ENCODE results near the gene TRMT61A. TPM values are rescaled to one million over a fixed set of nuclear protein-coding genes. Genes with fewer than 3 reads are reported as not detected.

The TRMT61A gene
- total and polyA plus RNA-seq, 10 of the 15 experiments (the other 5 are each of a cell fraction or from before 2014, with no cell fraction given), result 0.11 to 21.9 (median 11.4) TPM

GRCh38 chr14:103546652-103547454, 17.9 kb downstream of the TRMT61A start (continued):
- TF ChIP-seq, protein P1, sequence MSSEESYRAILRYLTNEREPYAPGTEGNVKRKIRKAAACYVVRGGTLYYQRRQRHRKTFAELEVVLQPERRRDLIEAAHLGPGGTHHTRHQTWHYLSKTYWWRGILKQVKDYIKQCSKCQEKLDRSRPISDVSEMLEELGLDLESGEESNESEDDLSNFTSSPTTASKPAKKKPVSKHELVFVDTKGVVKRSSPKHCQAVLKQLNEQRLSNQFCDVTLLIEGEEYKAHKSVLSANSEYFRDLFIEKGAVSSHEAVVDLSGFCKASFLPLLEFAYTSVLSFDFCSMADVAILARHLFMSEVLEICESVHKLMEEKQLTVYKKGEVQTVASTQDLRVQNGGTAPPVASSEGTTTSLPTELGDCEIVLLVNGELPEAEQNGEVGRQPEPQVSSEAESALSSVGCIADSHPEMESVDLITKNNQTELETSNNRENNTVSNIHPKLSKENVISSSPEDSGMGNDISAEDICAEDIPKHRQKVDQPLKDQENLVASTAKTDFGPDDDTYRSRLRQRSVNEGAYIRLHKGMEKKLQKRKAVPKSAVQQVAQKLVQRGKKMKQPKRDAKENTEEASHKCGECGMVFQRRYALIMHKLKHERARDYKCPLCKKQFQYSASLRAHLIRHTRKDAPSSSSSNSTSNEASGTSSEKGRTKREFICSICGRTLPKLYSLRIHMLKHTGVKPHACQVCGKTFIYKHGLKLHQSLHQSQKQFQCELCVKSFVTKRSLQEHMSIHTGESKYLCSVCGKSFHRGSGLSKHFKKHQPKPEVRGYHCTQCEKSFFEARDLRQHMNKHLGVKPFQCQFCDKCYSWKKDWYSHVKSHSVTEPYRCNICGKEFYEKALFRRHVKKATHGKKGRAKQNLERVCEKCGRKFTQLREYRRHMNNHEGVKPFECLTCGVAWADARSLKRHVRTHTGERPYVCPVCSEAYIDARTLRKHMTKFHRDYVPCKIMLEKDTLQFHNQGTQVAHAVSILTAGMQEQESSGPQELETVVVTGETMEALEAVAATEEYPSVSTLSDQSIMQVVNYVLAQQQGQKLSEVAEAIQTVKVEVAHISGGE (CRISPR knock-in tag; IDR thresholded peaks at IDR 0.05), result no peak
- TF ChIP-seq RAD21 (IDR thresholded peaks at IDR 0.05; ENCODE audit: insufficient read depth, low read depth, low read length), result peak; percentile 93
- TF ChIP-seq IKZF2 (IDR thresholded peaks at IDR 0.05), result no peak
- TF ChIP-seq, protein P2, sequence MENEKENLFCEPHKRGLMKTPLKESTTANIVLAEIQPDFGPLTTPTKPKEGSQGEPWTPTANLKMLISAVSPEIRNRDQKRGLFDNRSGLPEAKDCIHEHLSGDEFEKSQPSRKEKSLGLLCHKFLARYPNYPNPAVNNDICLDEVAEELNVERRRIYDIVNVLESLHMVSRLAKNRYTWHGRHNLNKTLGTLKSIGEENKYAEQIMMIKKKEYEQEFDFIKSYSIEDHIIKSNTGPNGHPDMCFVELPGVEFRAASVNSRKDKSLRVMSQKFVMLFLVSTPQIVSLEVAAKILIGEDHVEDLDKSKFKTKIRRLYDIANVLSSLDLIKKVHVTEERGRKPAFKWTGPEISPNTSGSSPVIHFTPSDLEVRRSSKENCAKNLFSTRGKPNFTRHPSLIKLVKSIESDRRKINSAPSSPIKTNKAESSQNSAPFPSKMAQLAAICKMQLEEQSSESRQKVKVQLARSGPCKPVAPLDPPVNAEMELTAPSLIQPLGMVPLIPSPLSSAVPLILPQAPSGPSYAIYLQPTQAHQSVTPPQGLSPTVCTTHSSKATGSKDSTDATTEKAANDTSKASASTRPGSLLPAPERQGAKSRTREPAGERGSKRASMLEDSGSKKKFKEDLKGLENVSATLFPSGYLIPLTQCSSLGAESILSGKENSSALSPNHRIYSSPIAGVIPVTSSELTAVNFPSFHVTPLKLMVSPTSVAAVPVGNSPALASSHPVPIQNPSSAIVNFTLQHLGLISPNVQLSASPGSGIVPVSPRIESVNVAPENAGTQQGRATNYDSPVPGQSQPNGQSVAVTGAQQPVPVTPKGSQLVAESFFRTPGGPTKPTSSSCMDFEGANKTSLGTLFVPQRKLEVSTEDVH (IDR thresholded peaks at IDR 0.05; ENCODE audit: low read depth, partially characterized antibody), result no peak
- no peak for TF ChIP-seq ESRRA (IDR thresholded peaks at IDR 0.05; ENCODE audit: low read length)
- no peak for TF ChIP-seq IKZF1 (conservative IDR thresholded peaks at IDR 0.05)
- no peak for TF ChIP-seq SPI1 (IDR thresholded peaks at IDR 0.05; ENCODE audit: borderline replicate concordance, insufficient read depth, low read depth, low read length)
- TF ChIP-seq CEBPB (IDR thresholded peaks at IDR 0.05; ENCODE audit: borderline replicate concordance in 1 of 2, low read depth in 2 of 2, low read length in 2 of 2), result no peak
- no peak for TF ChIP-seq CBX5 (IDR thresholded peaks at IDR 0.05; ENCODE audit: low read depth)
- TF ChIP-seq, protein P3, sequence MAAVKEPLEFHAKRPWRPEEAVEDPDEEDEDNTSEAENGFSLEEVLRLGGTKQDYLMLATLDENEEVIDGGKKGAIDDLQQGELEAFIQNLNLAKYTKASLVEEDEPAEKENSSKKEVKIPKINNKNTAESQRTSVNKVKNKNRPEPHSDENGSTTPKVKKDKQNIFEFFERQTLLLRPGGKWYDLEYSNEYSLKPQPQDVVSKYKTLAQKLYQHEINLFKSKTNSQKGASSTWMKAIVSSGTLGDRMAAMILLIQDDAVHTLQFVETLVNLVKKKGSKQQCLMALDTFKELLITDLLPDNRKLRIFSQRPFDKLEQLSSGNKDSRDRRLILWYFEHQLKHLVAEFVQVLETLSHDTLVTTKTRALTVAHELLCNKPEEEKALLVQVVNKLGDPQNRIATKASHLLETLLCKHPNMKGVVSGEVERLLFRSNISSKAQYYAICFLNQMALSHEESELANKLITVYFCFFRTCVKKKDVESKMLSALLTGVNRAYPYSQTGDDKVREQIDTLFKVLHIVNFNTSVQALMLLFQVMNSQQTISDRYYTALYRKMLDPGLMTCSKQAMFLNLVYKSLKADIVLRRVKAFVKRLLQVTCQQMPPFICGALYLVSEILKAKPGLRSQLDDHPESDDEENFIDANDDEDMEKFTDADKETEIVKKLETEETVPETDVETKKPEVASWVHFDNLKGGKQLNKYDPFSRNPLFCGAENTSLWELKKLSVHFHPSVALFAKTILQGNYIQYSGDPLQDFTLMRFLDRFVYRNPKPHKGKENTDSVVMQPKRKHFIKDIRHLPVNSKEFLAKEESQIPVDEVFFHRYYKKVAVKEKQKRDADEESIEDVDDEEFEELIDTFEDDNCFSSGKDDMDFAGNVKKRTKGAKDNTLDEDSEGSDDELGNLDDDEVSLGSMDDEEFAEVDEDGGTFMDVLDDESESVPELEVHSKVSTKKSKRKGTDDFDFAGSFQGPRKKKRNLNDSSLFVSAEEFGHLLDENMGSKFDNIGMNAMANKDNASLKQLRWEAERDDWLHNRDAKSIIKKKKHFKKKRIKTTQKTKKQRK (IDR thresholded peaks at IDR 0.05; ENCODE audit: low read depth, low read length), result no peak
- TF ChIP-seq TCF7 (IDR thresholded peaks at IDR 0.05; ENCODE audit: borderline replicate concordance), result no peak
- TF ChIP-seq, protein P4, sequence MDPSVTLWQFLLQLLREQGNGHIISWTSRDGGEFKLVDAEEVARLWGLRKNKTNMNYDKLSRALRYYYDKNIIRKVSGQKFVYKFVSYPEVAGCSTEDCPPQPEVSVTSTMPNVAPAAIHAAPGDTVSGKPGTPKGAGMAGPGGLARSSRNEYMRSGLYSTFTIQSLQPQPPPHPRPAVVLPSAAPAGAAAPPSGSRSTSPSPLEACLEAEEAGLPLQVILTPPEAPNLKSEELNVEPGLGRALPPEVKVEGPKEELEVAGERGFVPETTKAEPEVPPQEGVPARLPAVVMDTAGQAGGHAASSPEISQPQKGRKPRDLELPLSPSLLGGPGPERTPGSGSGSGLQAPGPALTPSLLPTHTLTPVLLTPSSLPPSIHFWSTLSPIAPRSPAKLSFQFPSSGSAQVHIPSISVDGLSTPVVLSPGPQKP (IDR thresholded peaks at IDR 0.05; ENCODE audit: low read depth, low read length), result no peak
- no peak for TF ChIP-seq ZBED1 (IDR thresholded peaks at IDR 0.05; ENCODE audit: borderline replicate concordance)
- TF ChIP-seq BMI1 (IDR thresholded peaks at IDR 0.05; ENCODE audit: borderline replicate concordance), result no peak
- no peak for TF ChIP-seq MYC (IDR thresholded peaks at IDR 0.05; ENCODE audit: insufficient read depth, insufficient read length, insufficient replicate concordance, low read length, severe bottlenecking)
- TF ChIP-seq SMC3 (IDR thresholded peaks at IDR 0.05; ENCODE audit: borderline replicate concordance, low read length), result peak; percentile 95
- no peak for TF ChIP-seq PAX5 (IDR thresholded peaks at IDR 0.05; ENCODE audit: borderline replicate concordance, low read depth, low read length)
- TF ChIP-seq MEF2B (IDR thresholded peaks at IDR 0.05; ENCODE audit: partially characterized antibody, poor library complexity, severe bottlenecking), result no peak
